ENCODE results near the gene SPTBN2. TPM values are rescaled to one million over a fixed set of nuclear protein-coding genes. Genes with fewer than 3 reads are reported as not detected.

SPTBN2 gene
- total RNA-seq, 2 experiments from 2014 or later, result not detected

GRCh38 chr11:66706989-66707388 is 22.0 kb downstream of the SPTBN2 start:
- ATAC-seq (ENCODE audit: poor library complexity), result no peak
- ChIA-PET CTCF (no interaction called here), POLR2A (no interaction called here)
- H3K27ac ChIP-seq (ENCODE audit: low read depth in 1 of 2, low read length in 2 of 2), result no peak overlapping the region
- Mint-ChIP-seq H3K27ac (no peak overlapping the region), H3K4me3 (no peak overlapping the region), H3K36me3 (ENCODE audit: low read depth) (no peaks in the 10 kb centered on the region), H3K4me1 (ENCODE audit: low read depth) (no peaks in the 10 kb centered on the region), H3K9me3 (no peaks in the 10 kb centered on the region), H3K27me3 (no peaks in the 10 kb centered on the region)
- no peak overlapping the region for H3K4me3 ChIP-seq (ENCODE audit: low read length)
- intact Hi-C loops (cut with DNase I, micrococcal nuclease), result loop anchor here in 1 of 2 experiments (10.0 kb wide), 1 partner anchor 838 kb away; no protein-coding TSS in a partner anchor
- H3K9me3 ChIP-seq (ENCODE audit: control insufficient read depth in 1 of 2, insufficient read depth in 1 of 2, low read length in 2 of 2), result no peaks in the 10 kb centered on the region
- TF ChIP-seq CTCF (IDR thresholded peaks at IDR 0.05), result no peak
- no peaks in the 10 kb centered on the region for H3K4me1 ChIP-seq (ENCODE audit: insufficient read depth, low read length)
- no peaks in the 10 kb centered on the region for H3K27me3 ChIP-seq (ENCODE audit: control insufficient read depth in 1 of 2, insufficient read depth in 2 of 2, low read length in 2 of 2)
- no peak for DNase-seq
- H3K36me3 ChIP-seq (ENCODE audit: insufficient read depth, low read length), result no peaks in the 10 kb centered on the region

DNA sequence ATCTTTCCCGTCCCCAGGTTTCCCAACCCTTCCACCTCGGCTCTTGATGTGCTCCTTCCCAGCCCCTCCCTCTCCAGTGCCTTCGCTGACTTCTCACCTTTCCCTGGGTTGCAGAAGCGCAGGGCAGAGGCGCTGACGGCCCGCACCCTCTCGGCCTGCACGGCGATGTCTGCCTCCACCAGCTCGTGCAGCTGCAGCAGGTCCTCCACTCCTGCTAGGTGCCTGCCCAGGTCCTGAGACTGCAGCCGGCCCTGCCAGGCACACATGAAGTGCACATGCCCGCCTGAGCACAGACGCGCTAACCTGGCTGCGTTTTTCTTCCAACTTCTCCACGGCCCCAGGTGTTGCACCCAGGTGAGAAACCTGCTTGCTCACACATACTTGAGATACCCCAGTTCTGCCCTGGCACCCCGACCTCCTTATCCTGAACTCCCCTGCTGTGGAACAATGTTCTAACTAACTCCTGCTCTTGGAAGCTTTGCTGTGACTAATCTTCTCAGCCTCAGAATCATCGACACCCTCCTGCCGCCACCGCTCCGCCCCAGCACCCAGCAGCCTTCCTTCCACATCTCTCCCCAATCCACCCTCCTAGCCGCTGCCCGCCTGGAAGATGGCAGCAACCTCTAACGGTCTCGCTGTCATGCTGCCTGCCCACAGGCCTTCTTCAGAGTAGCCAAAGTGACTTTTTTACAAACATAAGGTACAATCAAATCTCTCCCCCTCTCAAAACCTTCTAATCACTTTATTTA is 23.3 kb downstream of the SPTBN2 start:
- Histone ChIP-seq H3K36me3 (ENCODE audit: insufficient read depth, low read length) (no peaks in the 10 kb centered on the region), H3K9me3 (ENCODE audit: control insufficient read depth in 1 of 2, insufficient read depth in 1 of 2, low read length in 2 of 2) (no peaks in the 10 kb centered on the region), H3K27me3 (ENCODE audit: control insufficient read depth in 1 of 2, insufficient read depth in 2 of 2, low read length in 2 of 2) (no peaks in the 10 kb centered on the region), H3K27ac (ENCODE audit: low read depth in 1 of 2, low read length in 2 of 2) (no peak overlapping the region), H3K4me3 (ENCODE audit: low read length) (no peak overlapping the region), H3K4me1 (ENCODE audit: insufficient read depth, low read length) (no peaks in the 10 kb centered on the region)
- ATAC-seq (ENCODE audit: poor library complexity) (no peak), DNase-seq (no peak)
- Mint-ChIP-seq H3K4me3 (no peak overlapping the region), H3K27me3 (no peaks in the 10 kb centered on the region), H3K36me3 (ENCODE audit: low read depth) (no peaks in the 10 kb centered on the region), H3K27ac (no peak overlapping the region), H3K4me1 (ENCODE audit: low read depth) (peaks cover 4% of the 10 kb centered on the region), H3K9me3 (no peaks in the 10 kb centered on the region)
- CTCF ChIA-PET, result no interaction called here
- POLR2A ChIA-PET, result no interaction called here
- intact Hi-C loops (cut with DNase I, micrococcal nuclease), result loop anchor here in 1 of 2 experiments (10.0 kb wide), 1 partner anchor 839 kb away; no protein-coding TSS in a partner anchor
- no peak for TF ChIP-seq CTCF (IDR thresholded peaks at IDR 0.05)

DNA sequence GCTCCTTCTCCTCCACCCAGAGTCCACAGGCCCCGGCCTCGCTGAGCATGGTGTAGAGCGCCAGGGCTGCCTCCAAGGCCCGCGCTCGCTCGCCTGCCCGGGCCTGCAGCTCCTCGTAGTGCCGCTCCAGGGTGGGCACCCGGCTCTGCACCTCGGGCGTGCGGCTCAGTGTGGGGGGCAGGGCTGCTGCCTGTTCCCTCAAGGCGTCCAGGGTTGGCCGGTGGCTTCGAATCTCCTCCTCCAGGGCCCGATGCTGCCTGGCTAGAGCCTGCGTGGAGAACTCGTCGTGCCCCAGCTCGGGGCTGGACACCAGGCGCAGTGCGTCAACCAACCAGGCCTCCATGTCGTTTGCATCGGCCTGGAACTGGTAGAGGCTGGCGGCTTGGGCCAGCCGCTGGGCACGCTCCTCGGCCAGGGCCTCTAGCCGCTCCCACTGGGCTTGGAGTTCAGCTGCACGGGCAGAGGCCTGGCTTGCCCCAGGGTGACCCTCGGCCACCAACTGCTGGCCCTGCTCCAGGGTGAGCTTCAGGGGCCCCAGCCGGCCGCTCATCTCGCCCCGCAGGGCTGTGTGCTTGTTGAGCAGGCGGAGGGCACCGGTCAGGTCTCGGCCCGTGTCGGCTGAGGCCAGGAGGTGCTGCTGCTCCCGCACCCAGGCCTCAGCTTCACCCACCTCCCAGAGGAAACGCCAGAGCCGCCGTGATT is 24.2 kb downstream of the SPTBN2 start:
- no peaks in the 10 kb centered on the region for H3K4me1 ChIP-seq (ENCODE audit: insufficient read depth, low read length)
- H3K4me1 Mint-ChIP-seq (ENCODE audit: low read depth), result peaks cover 4% of the 10 kb centered on the region

More for the DNA sequence above, 24.2 kb downstream of the SPTBN2 start:
- no peaks in the 10 kb centered on the region for H3K36me3 ChIP-seq (ENCODE audit: insufficient read depth, low read length)
- H3K4me3 ChIP-seq (ENCODE audit: low read length), result no peak overlapping the region
- H3K9me3 ChIP-seq (ENCODE audit: control insufficient read depth in 1 of 2, insufficient read depth in 1 of 2, low read length in 2 of 2), result peaks cover 0 to 4% of the 10 kb centered on the region in 2 experiments
- H3K4me3 Mint-ChIP-seq, result no peak overlapping the region
- ATAC-seq (ENCODE audit: poor library complexity) (no peak), DNase-seq (no peak)
- TF ChIP-seq CTCF (IDR thresholded peaks at IDR 0.05), result no peak
- intact Hi-C loops (cut with DNase I, micrococcal nuclease), result loop anchor here in 1 of 2 experiments (10.0 kb wide), 1 partner anchor 840 kb away; no protein-coding TSS in a partner anchor
- H3K27me3 ChIP-seq (ENCODE audit: control insufficient read depth in 1 of 2, insufficient read depth in 2 of 2, low read length in 2 of 2), result no peaks in the 10 kb centered on the region
- H3K36me3 Mint-ChIP-seq (ENCODE audit: low read depth), result no peaks in the 10 kb centered on the region
- H3K27me3 Mint-ChIP-seq, result no peaks in the 10 kb centered on the region
- no peaks in the 10 kb centered on the region for H3K9me3 Mint-ChIP-seq
- ChIA-PET CTCF (no interaction called here), POLR2A (no interaction called here)
- no peak overlapping the region for H3K27ac Mint-ChIP-seq
- H3K27ac ChIP-seq (ENCODE audit: low read depth in 1 of 2, low read length in 2 of 2), result no peak overlapping the region

All from CD4-positive, alpha-beta T cell (primary cell).